GM19468 (cell line): ENCODE measurements around the gene TCF23.
"Not testable (repeated sequence)": the region's sequence is repeated elsewhere in the genome, so short reads cannot be mapped to it uniquely, and the experiment has no call there.

Source experiments
- ATAC-seq: cut with Tn5 transposase; IDR thresholded peaks from one replicate; pipeline ENCODE4 v1.9.1; 2021; ENCODE audit warnings: mild to moderate bottlenecking, moderate library complexity, moderate number of reproducible peaks; ENCODE audit not compliant: unreplicated experiment; ENCODE audit errors: extremely low read depth

TCF23 gene

GRCh38 chr2:27152102-27152795, 3.4 kb downstream of the TCF23 start:
- no peak for ATAC-seq

GRCh38 chr2:27152796-27153464, 4.1 kb downstream of the TCF23 start:
- no peak for ATAC-seq

- no peak for ATAC-seq
Observed at GRCh38 chr2:27154488-27154887, 5.7 kb downstream of the TCF23 start.

GRCh38 chr2:27155069-27155520, 6.3 kb downstream of the TCF23 start:
- no peak for ATAC-seq

- no peak for ATAC-seq
Observed at GRCh38 chr2:27158468-27158867, 9.7 kb downstream of the TCF23 start.

GRCh38 chr2:27159271-27159670, 10.5 kb downstream of the TCF23 start:
- ATAC-seq = no peak

- no peak for ATAC-seq
Observed at GRCh38 chr2:27160191-27160590, 11.4 kb downstream of the TCF23 start.

- no peak for ATAC-seq
Observed at GRCh38 chr2:27162151-27163121, 13.6 kb downstream of the TCF23 start.

- ATAC-seq = no peak
Observed at GRCh38 chr2:27164960-27165763, 16.4 kb downstream of the TCF23 start.

- ATAC-seq = no peak
Observed at GRCh38 chr2:27170581-27171337, 22.0 kb downstream of the TCF23 start.

GRCh38 chr2:27171351-27171848, 22.6 kb downstream of the TCF23 start:
- no peak for ATAC-seq

GRCh38 chr2:27174638-27175037, 25.8 kb downstream of the TCF23 start:
- ATAC-seq = no peak

- ATAC-seq = no peak
Observed at GRCh38 chr2:27175330-27175729, 26.5 kb downstream of the TCF23 start.

GRCh38 chr2:27175781-27176180, 27.0 kb downstream of the TCF23 start:
- ATAC-seq = not testable (repeated sequence)

GRCh38 chr2:27177441-27178351, 28.9 kb downstream of the TCF23 start:
- ATAC-seq = no peak

- no peak for ATAC-seq
Observed at GRCh38 chr2:27178469-27178868, 29.7 kb downstream of the TCF23 start.

GRCh38 chr2:27179344-27180000, 30.7 kb downstream of the TCF23 start:
- no peak for ATAC-seq
